ENCODE measurements around the gene BEX3. TPM values are rescaled to one million over a fixed set of nuclear protein-coding genes. Genes with fewer than 3 reads are reported as not detected.
A peak's percentile ranks its signal among the peaks of the same experiment; 100 is the strongest.
"Not testable (repeated sequence)": the region's sequence is repeated elsewhere in the genome, so short reads cannot be mapped to it uniquely, and the experiment has no call there.

The BEX3 gene
- total RNA-seq, 4 donors from 2014 or later = 68.5 to 157 (median 110) TPM

DNA sequence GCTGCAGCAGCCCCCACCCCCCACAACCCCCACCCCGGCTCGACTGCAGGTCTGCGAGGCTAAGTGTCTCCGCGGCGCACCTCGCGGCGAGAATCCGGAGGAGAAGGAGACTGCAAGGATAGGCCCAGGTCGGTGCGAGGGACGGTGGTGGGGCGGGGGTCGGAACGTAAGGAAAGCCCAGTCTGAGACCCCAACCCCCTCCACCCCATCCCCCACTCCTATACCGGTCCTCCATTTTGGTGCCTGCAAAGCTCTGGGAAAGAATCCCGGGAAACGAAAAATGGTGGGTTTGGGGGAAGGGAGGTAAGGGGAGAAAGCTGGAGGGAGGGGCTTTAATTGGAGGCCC lies 614 bp downstream of the BEX3 start:
- TF ChIP-seq, protein P1, sequence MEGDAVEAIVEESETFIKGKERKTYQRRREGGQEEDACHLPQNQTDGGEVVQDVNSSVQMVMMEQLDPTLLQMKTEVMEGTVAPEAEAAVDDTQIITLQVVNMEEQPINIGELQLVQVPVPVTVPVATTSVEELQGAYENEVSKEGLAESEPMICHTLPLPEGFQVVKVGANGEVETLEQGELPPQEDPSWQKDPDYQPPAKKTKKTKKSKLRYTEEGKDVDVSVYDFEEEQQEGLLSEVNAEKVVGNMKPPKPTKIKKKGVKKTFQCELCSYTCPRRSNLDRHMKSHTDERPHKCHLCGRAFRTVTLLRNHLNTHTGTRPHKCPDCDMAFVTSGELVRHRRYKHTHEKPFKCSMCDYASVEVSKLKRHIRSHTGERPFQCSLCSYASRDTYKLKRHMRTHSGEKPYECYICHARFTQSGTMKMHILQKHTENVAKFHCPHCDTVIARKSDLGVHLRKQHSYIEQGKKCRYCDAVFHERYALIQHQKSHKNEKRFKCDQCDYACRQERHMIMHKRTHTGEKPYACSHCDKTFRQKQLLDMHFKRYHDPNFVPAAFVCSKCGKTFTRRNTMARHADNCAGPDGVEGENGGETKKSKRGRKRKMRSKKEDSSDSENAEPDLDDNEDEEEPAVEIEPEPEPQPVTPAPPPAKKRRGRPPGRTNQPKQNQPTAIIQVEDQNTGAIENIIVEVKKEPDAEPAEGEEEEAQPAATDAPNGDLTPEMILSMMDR (IDR thresholded peaks at IDR 0.05) = no peak
- ATAC-seq (ENCODE audit: low FRiP score) (peak; percentile 25), DNase-seq (ENCODE audit: low spot score) (no peak)

DNA sequence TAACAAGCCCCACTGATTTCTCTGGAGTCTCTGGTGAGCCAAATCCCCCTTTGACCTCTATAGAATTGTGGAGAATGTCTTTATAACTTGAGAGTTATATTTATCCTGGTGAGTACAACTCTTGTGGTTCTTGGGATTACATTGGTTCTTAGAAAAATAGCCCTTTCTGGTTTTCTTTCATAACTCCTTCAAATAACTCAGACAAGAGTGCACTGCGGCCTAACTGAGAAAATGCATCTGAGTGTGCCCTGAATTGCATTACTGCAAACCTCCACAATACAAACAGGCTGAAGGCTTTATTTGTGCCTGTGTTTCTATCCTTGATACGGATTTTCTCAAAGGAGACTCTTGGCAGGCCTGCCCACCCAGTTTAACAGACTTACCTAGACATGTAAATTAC lies 2.7 kb downstream of the BEX3 start:
- TF ChIP-seq, protein P1 (IDR thresholded peaks at IDR 0.05) = no peak
- ATAC-seq (ENCODE audit: low FRiP score) (no peak), DNase-seq (ENCODE audit: low spot score) (no peak)

DNA sequence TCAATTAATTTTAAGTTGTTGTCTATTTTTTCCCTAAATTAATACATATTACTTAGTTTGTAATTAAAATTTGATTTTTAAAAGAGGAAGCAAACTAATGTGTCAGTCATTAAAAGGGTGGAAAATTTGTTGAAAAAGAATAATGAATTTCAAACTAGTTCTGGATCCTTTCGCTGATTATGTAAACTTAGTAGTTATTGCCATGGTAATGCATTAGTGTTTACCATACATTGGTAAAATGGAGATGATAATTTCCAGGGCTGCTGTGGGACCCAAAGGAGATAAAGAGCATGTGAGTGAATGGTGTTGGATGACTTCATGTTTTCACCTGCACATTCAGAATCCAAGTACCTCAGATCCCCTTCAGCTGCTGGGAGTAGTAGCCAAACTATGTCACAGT lies 6.5 kb downstream of the BEX3 start:
- ATAC-seq (ENCODE audit: low FRiP score) (no peak), DNase-seq (ENCODE audit: low spot score) (no peak)
- TF ChIP-seq, protein P1 (IDR thresholded peaks at IDR 0.05) = no peak

DNA sequence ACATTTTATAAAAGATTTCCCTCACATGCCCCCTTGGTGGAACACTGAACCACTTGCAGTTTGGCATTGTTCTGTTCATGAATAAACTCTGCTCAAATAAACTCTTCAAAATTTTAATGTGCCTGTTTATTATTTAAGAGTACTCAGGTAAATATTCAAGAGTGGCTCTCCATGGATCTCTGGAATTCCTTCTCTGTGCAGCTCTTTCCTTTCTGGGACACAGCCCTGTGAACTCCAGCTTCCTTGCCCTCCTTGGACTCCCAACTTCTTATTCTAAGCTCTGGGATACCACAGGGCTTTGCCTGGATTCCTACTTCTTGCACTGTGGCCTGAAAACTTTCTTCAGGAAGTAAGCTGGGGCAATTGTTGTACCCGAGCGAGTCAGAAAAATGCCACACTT lies 8.3 kb downstream of the BEX3 start:
- ATAC-seq (ENCODE audit: low FRiP score) (no peak), DNase-seq (ENCODE audit: low spot score) (no peak)
- TF ChIP-seq, protein P1 (IDR thresholded peaks at IDR 0.05) = no peak

DNA sequence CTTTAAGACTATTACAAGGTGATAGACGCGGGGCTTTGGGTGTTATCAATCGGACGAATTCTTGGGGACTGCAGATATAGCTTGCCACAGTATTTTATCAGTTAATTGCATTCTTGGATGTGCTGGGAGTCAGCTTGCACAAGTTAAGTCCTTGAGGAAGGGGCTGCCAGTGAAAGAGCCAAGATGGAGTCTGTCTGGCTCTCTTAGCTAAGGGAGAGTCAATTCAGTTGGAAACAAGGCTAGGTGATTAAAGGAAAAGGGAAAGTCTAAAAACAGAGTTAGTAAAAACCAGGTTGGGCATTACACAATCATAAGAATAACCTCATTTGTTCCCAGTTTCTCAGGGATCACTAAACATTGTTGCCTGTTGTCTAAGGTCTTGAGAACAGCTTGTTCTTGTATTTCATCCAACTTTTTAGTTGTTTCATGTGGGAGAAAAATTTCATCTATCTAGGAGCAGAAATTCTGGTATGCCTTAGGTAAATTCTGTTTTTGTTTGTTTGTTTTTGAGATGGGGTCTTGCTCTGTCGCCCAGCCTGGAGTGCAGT lies 9.0 kb downstream of the BEX3 start:
- DNase-seq (ENCODE audit: low spot score); ATAC-seq (ENCODE audit: low FRiP score): not testable (repeated sequence)

DNA sequence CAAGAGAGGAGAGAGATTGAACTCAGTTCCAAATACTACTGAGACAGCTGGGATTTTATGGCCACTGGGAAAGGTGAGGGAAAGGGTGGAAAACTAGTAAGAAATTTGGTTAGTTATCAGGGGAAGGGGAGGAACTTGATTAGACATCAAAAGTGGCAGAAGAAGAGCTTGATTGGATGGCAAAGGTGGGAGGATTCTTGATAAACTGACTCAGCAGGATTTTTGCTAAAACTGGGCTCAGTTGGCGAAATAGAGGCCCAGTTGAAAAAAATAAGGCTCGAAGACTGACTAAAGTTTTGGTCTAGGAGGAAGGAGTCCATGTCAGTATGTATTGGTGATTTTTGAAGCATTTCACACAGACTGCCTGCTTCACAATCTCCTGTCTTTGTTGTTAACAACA lies 10.0 kb downstream of the BEX3 start:
- no peak for ATAC-seq (ENCODE audit: low FRiP score)
- no peak for DNase-seq (ENCODE audit: low spot score)
- TF ChIP-seq, protein P1 (IDR thresholded peaks at IDR 0.05) = no peak

DNA sequence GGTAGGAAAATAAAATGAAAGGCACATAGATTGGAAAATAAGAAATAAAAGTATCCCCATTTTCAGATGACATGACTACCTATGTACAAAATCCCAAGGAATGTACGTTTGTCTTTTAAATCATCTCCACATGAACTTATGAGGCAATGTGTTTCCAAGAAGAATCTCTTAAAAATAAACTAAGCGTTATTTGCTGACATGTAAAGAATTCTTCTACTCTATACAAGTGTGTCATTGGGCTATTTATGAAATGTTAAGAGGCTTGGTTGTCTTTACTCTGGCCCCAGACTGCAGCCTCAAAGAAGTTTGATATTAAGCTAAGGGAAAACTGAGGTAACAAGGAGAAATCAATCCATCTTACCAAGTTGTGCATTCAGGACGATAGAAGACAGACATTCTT lies 17.1 kb downstream of the BEX3 start:
- no peak for ATAC-seq (ENCODE audit: low FRiP score)
- TF ChIP-seq, protein P1 (IDR thresholded peaks at IDR 0.05) = no peak
- no peak for DNase-seq (ENCODE audit: low spot score)

DNA sequence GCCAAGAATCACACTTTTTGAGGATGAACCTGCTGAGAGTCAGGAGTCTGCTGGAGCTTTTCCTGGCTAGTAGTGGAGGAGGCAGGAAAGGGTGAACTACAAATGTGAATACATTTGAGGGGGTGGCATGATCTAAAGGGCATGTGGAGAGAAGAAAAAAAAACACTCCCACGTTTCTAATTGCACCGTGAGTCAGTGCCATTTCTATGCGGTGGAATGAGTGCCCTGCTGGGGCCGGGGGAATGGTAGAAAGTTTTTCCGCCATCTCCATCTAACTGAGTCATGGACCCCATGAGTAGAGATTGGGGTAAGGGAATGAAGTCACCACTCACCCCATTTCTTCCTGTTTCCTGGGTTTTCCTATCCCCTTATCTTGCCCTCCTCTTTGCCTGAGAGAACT lies 19.8 kb downstream of the BEX3 start:
- TF ChIP-seq, protein P1 (IDR thresholded peaks at IDR 0.05) = no peak
- peak; percentile 52 for ATAC-seq (ENCODE audit: low FRiP score)
- DNase-seq (ENCODE audit: low spot score) = no peak

Measured in omental fat pad (tissue), 4 donors.